GM19328 (cell line): ENCODE measurements around the gene RNASET2.
"Not testable (repeated sequence)": the region's sequence is repeated elsewhere in the genome, so short reads cannot be mapped to it uniquely, and the experiment has no call there.

Source experiments
- ATAC-seq: cut with Tn5 transposase; IDR thresholded peaks from one replicate; pipeline ENCODE4 v1.9.1; 2021; ENCODE audit warnings: mild to moderate bottlenecking, moderate library complexity; ENCODE audit not compliant: unreplicated experiment

RNASET2 gene

DNA sequence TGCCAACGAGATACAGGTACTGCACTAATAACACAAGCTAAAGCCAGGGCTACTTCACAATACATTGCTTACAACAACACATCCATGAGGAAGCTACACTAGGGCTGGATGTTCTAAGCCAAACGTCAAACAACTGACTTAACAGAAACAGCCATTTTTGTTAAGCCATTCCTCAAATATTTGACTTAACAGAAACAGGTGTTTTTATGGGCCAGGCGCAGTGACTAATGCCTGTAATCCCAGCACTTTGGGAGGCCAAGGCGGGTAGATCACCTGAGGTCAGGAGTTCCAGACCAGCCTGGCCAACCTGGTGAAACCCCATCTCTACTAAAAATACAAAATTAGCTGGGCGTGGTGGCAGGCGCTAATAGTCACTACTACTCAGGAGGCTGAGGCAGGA lies 7.6 kb downstream of the RNASET2 start:
- ATAC-seq = not testable (repeated sequence)

DNA sequence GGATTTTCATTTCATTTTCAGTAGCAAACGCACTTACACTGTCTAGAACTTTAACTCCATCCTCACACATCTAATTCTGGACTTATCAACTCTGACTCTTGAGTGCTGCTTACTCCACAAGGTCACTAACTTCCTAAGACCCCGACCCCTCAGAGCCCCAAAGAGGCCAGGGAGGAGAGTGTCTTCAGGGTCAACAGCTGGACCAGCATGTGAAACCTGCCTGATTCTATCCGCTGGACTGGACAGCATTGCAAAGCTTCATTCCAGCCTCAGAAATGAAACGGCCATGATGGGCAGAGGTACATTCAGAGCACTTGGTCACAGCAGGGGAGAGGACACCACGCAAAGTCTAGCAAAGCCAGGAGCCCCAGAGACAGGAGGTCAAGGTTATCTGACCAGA lies 9.1 kb downstream of the RNASET2 start:
- ATAC-seq = no peak

DNA sequence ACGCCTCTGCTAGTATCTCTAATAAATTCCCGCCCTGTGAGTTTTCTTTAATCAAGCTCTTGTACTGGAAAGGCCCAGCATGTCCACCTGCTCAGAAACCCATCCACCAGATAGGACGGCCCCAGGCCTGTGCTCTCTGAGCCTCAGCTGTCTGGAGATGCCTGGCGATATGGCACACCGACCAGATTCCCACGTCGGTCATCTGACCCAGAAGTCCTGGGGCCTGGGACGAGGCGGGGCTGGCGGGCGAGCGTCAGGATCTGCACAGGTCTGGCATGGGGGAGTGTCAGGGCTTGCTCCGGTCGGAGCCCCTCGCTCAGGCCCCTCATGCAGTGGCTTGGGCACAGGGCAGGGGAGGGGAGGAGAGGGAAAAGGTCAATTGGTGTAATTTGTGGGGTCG lies 10.2 kb downstream of the RNASET2 start:
- ATAC-seq = no peak

DNA sequence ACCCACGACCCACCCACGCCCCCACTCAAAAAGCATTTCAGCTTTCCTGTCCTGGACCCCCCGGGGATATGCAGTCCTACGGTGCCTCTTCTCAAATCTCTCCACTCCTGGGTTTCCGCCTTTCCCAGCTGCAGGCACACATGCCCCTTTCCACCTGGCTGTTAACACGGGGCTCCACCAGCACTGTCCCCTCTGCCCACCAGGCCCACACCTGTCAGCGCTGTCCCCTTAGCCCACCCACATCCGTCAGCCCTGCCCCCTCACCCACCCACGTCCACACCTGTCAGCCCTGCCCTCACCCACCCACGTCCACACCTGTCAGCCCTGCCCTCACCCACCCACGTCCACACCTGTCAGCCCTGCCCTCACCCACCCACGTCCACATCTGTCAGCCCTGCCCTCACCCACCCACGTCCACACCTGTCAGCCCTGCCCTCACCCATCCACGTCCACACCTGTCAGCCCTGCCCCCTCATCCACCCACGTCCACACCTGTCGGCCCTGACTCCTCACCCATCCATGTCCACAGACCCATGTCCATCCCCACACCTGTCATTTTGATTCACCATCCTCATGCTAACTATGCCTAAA lies 11.6 kb downstream of the RNASET2 start:
- no peak for ATAC-seq

- no peak for ATAC-seq
Measured at GRCh38 chr6:166942393-166943168, 13.8 kb downstream of the RNASET2 start.

DNA sequence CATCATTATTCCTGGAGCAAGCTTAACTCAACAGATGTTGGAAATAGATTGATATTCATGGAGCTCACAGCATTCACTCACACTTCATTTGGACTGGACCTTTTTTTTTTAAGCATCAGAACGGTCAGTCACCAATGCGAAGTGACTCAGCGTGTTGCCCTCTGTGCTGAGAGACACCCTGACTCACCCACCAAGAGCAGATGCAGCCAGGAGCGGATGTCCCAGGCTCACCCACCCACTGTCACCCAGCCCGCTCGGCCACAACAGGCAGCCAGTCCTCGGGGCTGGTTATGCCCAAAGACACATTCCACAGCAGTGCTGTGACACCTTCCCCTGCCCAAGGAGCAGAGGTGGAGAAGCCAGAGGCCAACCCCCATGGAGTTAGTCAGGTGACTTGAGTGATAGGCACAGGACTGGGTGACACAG lies 15.7 kb downstream of the RNASET2 start:
- no peak for ATAC-seq

- ATAC-seq = no peak
Measured at GRCh38 chr6:166939894-166940293, 16.5 kb downstream of the RNASET2 start.

DNA sequence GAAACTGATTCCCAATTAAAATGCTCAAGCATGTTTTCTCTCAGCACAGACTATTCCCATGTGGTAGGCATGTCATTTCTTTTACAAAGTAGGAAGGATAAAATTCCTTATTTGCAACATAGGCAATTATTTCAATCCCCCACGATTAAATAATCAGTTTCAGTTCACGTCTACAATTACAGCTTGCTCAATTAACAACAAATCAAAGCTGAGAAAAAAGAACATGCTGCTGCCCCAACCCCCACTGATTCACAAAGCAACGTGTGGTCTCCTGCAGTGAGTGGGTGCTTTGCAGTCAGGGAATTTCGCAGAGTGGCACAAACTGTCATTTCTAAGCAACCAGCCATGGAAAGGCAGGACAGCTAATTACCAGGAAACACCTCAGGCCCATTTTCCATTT lies 17.0 kb downstream of the RNASET2 start:
- ATAC-seq = no peak

DNA sequence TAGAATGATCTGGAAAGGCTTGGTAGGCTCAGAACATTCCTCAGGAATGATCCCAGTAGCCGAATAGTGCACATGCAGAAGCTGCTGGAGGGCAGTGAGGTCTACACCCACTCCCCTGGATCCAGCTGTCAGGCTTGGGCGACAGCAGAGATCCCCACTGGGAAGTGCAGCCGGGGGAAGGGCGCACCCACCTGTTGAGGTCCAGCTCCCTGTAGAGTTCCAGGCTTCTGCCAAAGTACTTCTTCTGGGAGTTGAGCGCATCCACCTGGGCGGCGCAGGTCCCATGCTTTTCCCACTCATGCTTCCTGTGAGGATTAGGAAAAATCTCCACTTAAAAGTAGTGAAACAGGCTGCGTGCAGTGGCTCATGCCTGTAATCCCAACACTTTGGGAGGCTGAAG lies 17.6 kb downstream of the RNASET2 start:
- ATAC-seq = no peak

DNA sequence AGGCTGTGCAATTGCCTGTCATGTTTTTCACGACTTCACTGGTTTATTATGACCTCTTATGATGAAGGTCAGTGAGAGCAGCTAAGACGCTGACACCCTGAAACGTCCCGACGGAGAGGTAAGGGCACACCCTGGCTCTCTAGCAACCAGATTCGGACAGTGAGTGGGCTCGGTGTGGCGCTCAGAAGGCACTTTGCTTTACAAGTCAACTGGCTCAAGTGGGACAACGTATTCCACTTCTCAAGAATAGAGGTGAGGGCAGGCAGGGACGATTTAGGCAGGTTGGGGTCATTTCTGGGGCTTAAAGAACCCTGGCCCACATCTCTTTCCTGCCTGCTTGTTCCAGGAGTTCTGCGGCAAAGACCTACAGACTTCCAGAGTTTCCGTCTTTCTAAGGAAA lies 18.2 kb downstream of the RNASET2 start:
- no peak for ATAC-seq

DNA sequence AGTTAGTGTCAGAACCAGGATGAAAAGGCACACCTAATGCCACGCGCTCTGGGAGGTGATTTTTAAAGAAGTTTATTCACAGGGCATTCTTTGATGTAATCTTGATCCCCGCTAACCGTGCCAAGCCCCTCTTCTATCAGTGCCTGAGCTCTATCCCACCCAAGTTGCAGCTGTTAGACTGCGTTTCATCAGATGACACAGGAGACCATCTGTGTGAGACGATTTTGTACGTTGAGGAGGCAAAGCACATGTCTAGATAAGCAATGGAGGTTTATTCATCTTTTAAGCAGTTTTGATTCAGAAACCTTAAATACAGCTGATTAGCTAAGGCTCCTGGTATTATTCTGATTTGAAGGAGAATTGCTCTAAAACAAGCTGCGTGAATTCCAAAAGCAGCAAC lies 18.6 kb downstream of the RNASET2 start:
- no peak for ATAC-seq

- no peak for ATAC-seq
Measured at GRCh38 chr6:166936079-166936787, 20.1 kb downstream of the RNASET2 start.

DNA sequence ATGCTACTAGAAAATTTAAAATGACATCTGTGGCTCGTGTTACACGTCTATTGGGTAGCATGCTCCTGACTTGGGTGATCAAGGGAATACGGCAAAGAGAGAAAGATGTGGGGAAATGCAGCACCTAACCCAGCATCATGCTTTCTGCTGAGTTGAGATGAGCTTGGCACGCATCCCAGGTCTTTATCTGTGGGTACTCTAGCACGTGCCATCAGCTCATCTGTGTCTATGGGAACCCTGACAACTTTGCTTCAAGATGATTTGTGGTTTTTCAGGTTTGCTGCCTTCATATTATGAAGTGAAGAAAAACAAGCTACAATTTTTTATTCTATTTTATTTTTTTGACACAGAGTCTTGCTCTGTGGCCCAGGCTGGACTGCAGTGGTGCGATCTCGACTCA lies 21.0 kb downstream of the RNASET2 start:
- ATAC-seq = no peak

DNA sequence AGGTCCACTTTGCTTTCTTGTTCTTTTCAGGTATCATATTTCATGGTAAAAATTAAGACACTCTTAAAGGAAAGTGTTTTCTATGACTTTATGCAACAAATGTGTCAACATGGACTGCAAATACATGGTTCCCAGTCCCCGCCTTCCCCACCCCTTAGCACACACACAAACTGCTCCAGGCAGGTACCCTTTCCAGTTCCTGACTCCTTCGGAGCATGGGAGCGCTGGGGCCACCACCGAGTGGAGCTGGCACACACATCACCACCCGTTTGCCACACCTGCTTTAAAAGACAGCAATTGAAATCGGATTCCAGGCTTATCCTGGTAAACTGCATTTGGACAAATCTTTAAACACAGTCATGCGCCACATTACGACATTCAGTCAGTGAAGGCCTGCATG lies 22.2 kb downstream of the RNASET2 start:
- no peak for ATAC-seq

DNA sequence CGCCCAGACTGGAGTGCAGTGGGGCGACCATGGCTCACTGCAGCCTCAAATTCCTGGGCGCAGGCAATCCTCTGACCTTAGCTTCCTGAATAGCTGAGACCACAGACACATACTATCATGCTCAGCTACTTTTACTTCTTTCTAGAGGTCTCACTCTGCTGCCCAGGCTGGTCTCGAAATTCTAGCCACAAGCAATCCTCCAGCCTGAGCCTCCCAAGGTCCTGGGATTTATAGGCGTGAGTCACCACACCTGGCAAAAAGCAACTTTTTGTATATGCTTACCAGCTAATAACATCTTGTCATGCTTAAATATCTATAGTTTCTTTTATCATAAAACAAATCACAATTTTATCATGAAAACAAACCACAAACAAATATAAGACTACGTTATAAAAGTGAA lies 23.0 kb downstream of the RNASET2 start:
- no peak for ATAC-seq

- no peak for ATAC-seq
Measured at GRCh38 chr6:166932616-166933015, 23.7 kb downstream of the RNASET2 start.

GRCh38 chr6:166932116-166932515 lies 24.2 kb downstream of the RNASET2 start:
- no peak for ATAC-seq

GRCh38 chr6:166931426-166931970 lies 24.9 kb downstream of the RNASET2 start:
- ATAC-seq = no peak

GRCh38 chr6:166930354-166930891 lies 25.9 kb downstream of the RNASET2 start:
- ATAC-seq = no peak

- no peak for ATAC-seq
Measured at GRCh38 chr6:166929542-166930189, 26.7 kb downstream of the RNASET2 start.
